ENCODE measurements around the gene THRA.

Gene THRA

GRCh38 chr17:40062329-40063186 lies at the start of gene THRA:
Gene THRA (plus strand): TSS chr17:40062965. CDS start chr17:40074489, 11,524 bp downstream.
- peak; percentile 37; the same call in 1 of the 2 replicates for TF ChIP-seq CTCF (IDR thresholded peaks at IDR 0.05; ENCODE audit: low read depth, low read length)
- Histone ChIP-seq H3K4me3 (ENCODE audit: low read depth, low read length) (peak within 1 kb of the TSS; percentile 96), H3K27me3 (ENCODE audit: insufficient read depth, low read depth, severe bottlenecking) (no peaks in the 10 kb centered on the region), H3K9me3 (ENCODE audit: severe bottlenecking) (no peaks in the 10 kb centered on the region), H3K36me3 (no peaks in the 10 kb centered on the region; the same call in 1 of the 2 replicates), H3K27ac (peak within 1 kb of the TSS; percentile 78)
- DNase-seq: peak; percentile 78

GRCh38 chr17:40014375-40014980 lies 48.3 kb upstream of the THRA start:
- Histone ChIP-seq H3K27me3 (ENCODE audit: insufficient read depth, low read depth, severe bottlenecking) (no peaks in the 10 kb centered on the region), H3K9me3 (ENCODE audit: severe bottlenecking) (no peaks in the 10 kb centered on the region), H3K36me3 (peaks cover 14% of the 10 kb centered on the region), H3K4me3 (ENCODE audit: low read depth, low read length) (no peak overlapping the region), H3K27ac (no peak overlapping the region)
- TF ChIP-seq CTCF (IDR thresholded peaks at IDR 0.05; ENCODE audit: low read depth, low read length): no peak
- DNase-seq: no peak

- Histone ChIP-seq H3K36me3 (peaks cover 23% of the 10 kb centered on the region), H3K27me3 (ENCODE audit: insufficient read depth, low read depth, severe bottlenecking) (no peaks in the 10 kb centered on the region), H3K27ac (peak within 1 kb of the TSS; percentile 10; the same call in 1 of the 2 replicates), H3K4me3 (ENCODE audit: low read depth, low read length) (no peak within 1 kb of the TSS), H3K9me3 (ENCODE audit: severe bottlenecking) (no peaks in the 10 kb centered on the region)
- no peak for DNase-seq
- TF ChIP-seq CTCF (IDR thresholded peaks at IDR 0.05; ENCODE audit: low read depth, low read length): no peak
Measured at GRCh38 chr17:40015005-40015997, 47.5 kb upstream of the THRA start, which contains the start of gene CSF3. Gene CSF3 (plus strand): TSS chr17:40015440. CDS start chr17:40015475, 35 bp downstream.

GRCh38 chr17:40015998-40016985 lies 46.5 kb upstream of the THRA start:
- H3K9me3 ChIP-seq (ENCODE audit: severe bottlenecking): no peaks in the 10 kb centered on the region
- H3K27me3 ChIP-seq (ENCODE audit: insufficient read depth, low read depth, severe bottlenecking): no peaks in the 10 kb centered on the region
- TF ChIP-seq CTCF (IDR thresholded peaks at IDR 0.05; ENCODE audit: low read depth, low read length): no peak
- no peak overlapping the region for H3K4me3 ChIP-seq (ENCODE audit: low read depth, low read length)
- DNase-seq: no peak
- H3K27ac ChIP-seq: peak overlapping the region; percentile 10; the same call in 1 of the 2 replicates
- H3K36me3 ChIP-seq: peaks cover 33% of the 10 kb centered on the region

Data from WERI-Rb-1 (cell line).